WTC11 (cell line): ENCODE measurements around the gene AP3B2. TPM values are rescaled to one million over a fixed set of nuclear protein-coding genes. Genes with fewer than 3 reads are reported as not detected.
A peak's percentile ranks its signal among the peaks of the same experiment; 100 is the strongest.

Experiments used
- ATAC-seq: fragments of 200-7000 bp; cut with Tn5 transposase; 2 replicates; pipeline ENCODE4 v1.10.0; 2021; ENCODE audit warnings: mild to moderate bottlenecking, moderate library complexity
- CTCF ChIA-PET: fragments of 300-600 bp; sonication (Branson Sonifier 250); formaldehyde crosslinking; loops from one replicate; lab custom pipeline; 2021; ENCODE audit warnings: antibody characterized with exemption; lab: Charles Lee
- POLR2A ChIA-PET: fragments of 350-600 bp; sonication (Branson Sonifier 250); formaldehyde crosslinking; loops from one replicate; lab custom pipeline; 2021; ENCODE audit warnings: antibody characterized with exemption; lab: Charles Lee
- DNase-seq: peaks from one replicate; pipeline ENCODE4 v3.0.0; 2021; ENCODE audit warnings: low spot score
- H3K27ac Mint-ChIP-seq: 2 replicates; pipeline ENCODE4 v1.8.0; 2021; ENCODE audit warnings: mixed read lengths
- H3K27me3 Mint-ChIP-seq: 2 replicates; pipeline ENCODE4 v1.8.0; 2021; ENCODE audit warnings: low read depth, mild to moderate bottlenecking, moderate library complexity, mixed read lengths
- H3K36me3 Mint-ChIP-seq: 2 replicates; pipeline ENCODE4 v1.8.0; 2021; ENCODE audit warnings: mixed read lengths
- H3K4me1 Mint-ChIP-seq: 2 replicates; pipeline ENCODE4 v1.8.0; 2022; ENCODE audit warnings: mixed read lengths
- H3K4me3 Mint-ChIP-seq: 2 replicates; pipeline ENCODE4 v1.8.0; 2021; ENCODE audit warnings: mild to moderate bottlenecking, moderate library complexity, mixed read lengths
- H3K9me3 Mint-ChIP-seq: 2 replicates; pipeline ENCODE4 v1.8.0; 2021; ENCODE audit warnings: mixed read lengths
- CBFB ChIP-seq: sonication (generic); formaldehyde crosslinking; IDR thresholded peaks from 2 replicates; pipeline ENCODE4 v1.8.1; 2022; ENCODE audit warnings: mild to moderate bottlenecking, low read depth, missing genetic modification reagents
- CREM ChIP-seq: sonication (generic); formaldehyde crosslinking; IDR thresholded peaks from 2 replicates; pipeline ENCODE4 v1.8.1; 2022; ENCODE audit warnings: mild to moderate bottlenecking, missing genetic modification reagents, moderate library complexity
- EMX1 ChIP-seq: fragments of 250-450 bp; sonication (Bioruptor Pico); IDR thresholded peaks from 2 replicates; pipeline ENCODE4 v1.8.0; 2021; ENCODE audit warnings: mild to moderate bottlenecking
- ESRRA ChIP-seq: sonication (generic); formaldehyde crosslinking; IDR thresholded peaks from 2 replicates; pipeline ENCODE4 v1.8.1; 2022; ENCODE audit warnings: mild to moderate bottlenecking, missing genetic modification reagents, borderline replicate concordance
- ETV6 ChIP-seq: sonication (generic); formaldehyde crosslinking; IDR thresholded peaks from 2 replicates; pipeline ENCODE4 v1.8.1; 2022; ENCODE audit warnings: mild to moderate bottlenecking, missing genetic modification reagents
- FOXK1 ChIP-seq: sonication (generic); formaldehyde crosslinking; IDR thresholded peaks from 2 replicates; pipeline ENCODE4 v1.8.0; 2022; ENCODE audit warnings: mild to moderate bottlenecking, moderate library complexity, missing genetic modification reagents
- GABPB1 ChIP-seq: sonication (generic); formaldehyde crosslinking; IDR thresholded peaks from 2 replicates; pipeline ENCODE4 v1.8.1; 2023; ENCODE audit warnings: mild to moderate bottlenecking, missing genetic modification reagents
- JAZF1 ChIP-seq: fragments of 250-450 bp; sonication (Bioruptor Pico); IDR thresholded peaks from 2 replicates; pipeline ENCODE4 v1.9.0; 2021; ENCODE audit warnings: moderate library complexity, mild to moderate bottlenecking, inconsistent platforms
- NFE2L1 ChIP-seq: sonication (generic); formaldehyde crosslinking; IDR thresholded peaks from 2 replicates; pipeline ENCODE4 v1.8.1; 2023; ENCODE audit warnings: missing genetic modification reagents
- NR2C2 ChIP-seq: sonication (generic); formaldehyde crosslinking; IDR thresholded peaks from 2 replicates; pipeline ENCODE4 v1.8.0; 2022; ENCODE audit warnings: mild to moderate bottlenecking, missing genetic modification reagents
- NR3C1 ChIP-seq: sonication (generic); formaldehyde crosslinking; conservative IDR thresholded peaks from 2 replicates; pipeline ENCODE4 v1.8.1; 2023; ENCODE audit warnings: low read depth, mild to moderate bottlenecking, missing genetic modification reagents
- PRRX2 ChIP-seq: fragments of 250-450 bp; sonication (Bioruptor Pico); IDR thresholded peaks from 2 replicates; pipeline ENCODE4 v1.8.0; 2021; ENCODE audit warnings: mild to moderate bottlenecking
- SMAD3 ChIP-seq: sonication (generic); formaldehyde crosslinking; IDR thresholded peaks from 2 replicates; pipeline ENCODE4 v1.8.0; 2022; ENCODE audit warnings: missing genetic modification reagents, mild to moderate bottlenecking, borderline replicate concordance
- SMAD4 ChIP-seq: sonication (generic); formaldehyde crosslinking; IDR thresholded peaks from 2 replicates; pipeline ENCODE4 v1.8.0; 2022; ENCODE audit warnings: mild to moderate bottlenecking, missing genetic modification reagents
- SOX15 ChIP-seq: fragments of 250-450 bp; sonication (Bioruptor Pico); IDR thresholded peaks from 2 replicates; pipeline ENCODE4 v1.9.0; 2021; ENCODE audit warnings: mild to moderate bottlenecking
- ZNF121 ChIP-seq: sonication (generic); formaldehyde crosslinking; IDR thresholded peaks from 2 replicates; pipeline ENCODE4 v1.8.0; 2023; ENCODE audit warnings: missing genetic modification reagents
- total RNA-seq: library from RNA; stranded (reverse); gene quantifications from 3 replicates; pipeline ENCODE4 v1.2.3, GENCODE V29; 2021
- TF ChIP-seq, protein P1 (sequence below): fragments of 250-450 bp; sonication (Bioruptor Pico); IDR thresholded peaks from 2 replicates; pipeline ENCODE4 v1.9.0; 2021; ENCODE audit warnings: mild to moderate bottlenecking
- TF ChIP-seq, protein P2 (sequence below): sonication (generic); formaldehyde crosslinking; IDR thresholded peaks from 2 replicates; pipeline ENCODE4 v1.8.0; 2022; ENCODE audit warnings: mild to moderate bottlenecking, missing genetic modification reagents
- TF ChIP-seq, protein P3 (sequence below): sonication (generic); formaldehyde crosslinking; IDR thresholded peaks from 2 replicates; pipeline ENCODE4 v1.8.0; 2022; ENCODE audit warnings: mild to moderate bottlenecking, missing genetic modification reagents
- TF ChIP-seq, protein P4 (sequence below): sonication (generic); formaldehyde crosslinking; IDR thresholded peaks from 2 replicates; pipeline ENCODE4 v1.8.1; 2023; ENCODE audit warnings: mild to moderate bottlenecking, moderate library complexity, missing genetic modification reagents

The AP3B2 gene
- total RNA-seq, 1 experiment from 2014 or later: 17.7 TPM

DNA sequence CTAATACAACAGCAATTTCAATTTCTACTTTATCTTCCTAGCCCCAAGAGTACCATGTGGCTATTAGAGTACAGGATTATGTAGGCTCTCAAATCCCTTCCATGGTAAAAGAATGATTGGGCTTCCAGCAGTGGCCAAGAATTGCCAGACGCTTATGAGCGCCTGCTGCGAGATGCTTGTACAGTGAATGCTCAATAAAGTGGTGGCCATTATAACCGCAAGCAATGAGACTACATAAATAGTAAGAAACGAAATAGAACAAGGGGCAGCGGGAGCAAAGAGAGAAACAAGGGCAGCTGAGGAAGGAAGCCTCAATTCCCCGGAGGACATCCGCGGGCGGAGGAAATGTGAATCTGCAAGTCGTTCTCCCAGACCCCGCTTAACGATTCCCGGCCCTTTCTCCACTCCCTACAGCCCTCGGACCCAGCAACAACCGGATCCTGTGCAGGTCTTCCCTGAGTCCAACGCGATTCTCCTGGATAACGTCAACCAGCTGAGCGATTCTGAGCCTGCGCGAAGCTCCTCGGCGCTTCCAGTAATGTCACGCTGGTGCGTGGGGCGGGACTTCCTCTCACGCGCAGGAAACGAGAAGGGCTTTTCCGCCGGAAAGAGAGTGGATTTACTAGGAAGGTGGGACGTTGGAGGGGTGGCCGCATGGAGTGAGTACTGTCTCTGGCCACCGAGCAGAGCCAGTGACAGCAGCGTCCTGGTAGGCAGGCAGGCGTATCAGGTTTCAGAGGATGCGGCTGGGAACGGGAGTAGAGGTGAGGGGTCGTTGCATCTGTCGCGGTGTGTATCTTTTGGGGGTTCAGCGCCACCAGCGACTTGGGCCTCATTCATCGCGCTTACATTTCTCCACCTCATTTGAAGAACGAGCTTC lies 40.5 kb upstream of the AP3B2 start (continued):
- TF ChIP-seq CBFB (CRISPR knock-in tag): no peak
- no peak for TF ChIP-seq NFE2L1 (CRISPR knock-in tag)
- TF ChIP-seq SOX15 (CRISPR knock-in tag): no peak
- no peak for TF ChIP-seq JAZF1 (CRISPR knock-in tag)
- TF ChIP-seq ESRRA (CRISPR knock-in tag): no peak
- TF ChIP-seq, protein P1, sequence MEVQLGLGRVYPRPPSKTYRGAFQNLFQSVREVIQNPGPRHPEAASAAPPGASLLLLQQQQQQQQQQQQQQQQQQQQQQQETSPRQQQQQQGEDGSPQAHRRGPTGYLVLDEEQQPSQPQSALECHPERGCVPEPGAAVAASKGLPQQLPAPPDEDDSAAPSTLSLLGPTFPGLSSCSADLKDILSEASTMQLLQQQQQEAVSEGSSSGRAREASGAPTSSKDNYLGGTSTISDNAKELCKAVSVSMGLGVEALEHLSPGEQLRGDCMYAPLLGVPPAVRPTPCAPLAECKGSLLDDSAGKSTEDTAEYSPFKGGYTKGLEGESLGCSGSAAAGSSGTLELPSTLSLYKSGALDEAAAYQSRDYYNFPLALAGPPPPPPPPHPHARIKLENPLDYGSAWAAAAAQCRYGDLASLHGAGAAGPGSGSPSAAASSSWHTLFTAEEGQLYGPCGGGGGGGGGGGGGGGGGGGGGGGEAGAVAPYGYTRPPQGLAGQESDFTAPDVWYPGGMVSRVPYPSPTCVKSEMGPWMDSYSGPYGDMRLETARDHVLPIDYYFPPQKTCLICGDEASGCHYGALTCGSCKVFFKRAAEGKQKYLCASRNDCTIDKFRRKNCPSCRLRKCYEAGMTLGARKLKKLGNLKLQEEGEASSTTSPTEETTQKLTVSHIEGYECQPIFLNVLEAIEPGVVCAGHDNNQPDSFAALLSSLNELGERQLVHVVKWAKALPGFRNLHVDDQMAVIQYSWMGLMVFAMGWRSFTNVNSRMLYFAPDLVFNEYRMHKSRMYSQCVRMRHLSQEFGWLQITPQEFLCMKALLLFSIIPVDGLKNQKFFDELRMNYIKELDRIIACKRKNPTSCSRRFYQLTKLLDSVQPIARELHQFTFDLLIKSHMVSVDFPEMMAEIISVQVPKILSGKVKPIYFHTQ (CRISPR knock-in tag): no peak
- peak; percentile 26; the same call in 1 of the 2 replicates for TF ChIP-seq GABPB1
- TF ChIP-seq SMAD3: no peak
- TF ChIP-seq, all 79 proteins: peak for 13

DNA sequence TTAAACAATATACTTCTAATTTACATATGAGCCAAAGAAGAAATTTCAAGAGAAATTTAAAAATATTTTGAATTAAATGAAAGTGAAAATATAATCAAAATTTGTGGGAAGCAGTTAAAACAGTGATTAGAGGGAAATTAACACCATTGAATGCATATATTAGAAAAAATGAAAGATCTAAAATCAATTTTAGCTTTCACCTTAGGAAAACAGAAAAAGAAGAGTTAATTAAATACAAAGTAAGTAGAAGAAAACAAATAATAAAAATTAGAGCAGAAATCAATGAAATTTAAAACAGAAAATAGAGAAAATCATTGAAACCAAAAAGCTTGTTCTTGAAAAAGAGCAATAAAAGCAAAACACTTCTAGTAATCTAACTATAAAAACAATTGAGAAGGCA lies 38.6 kb upstream of the AP3B2 start:
- peaks cover 13% of the 10 kb centered on the region for H3K4me1 Mint-ChIP-seq
- peaks cover 8% of the 10 kb centered on the region for H3K36me3 Mint-ChIP-seq
- DNase-seq (no peak), ATAC-seq (no peak)
- CTCF ChIA-PET: no interaction called here
- H3K27me3 Mint-ChIP-seq: no peaks in the 10 kb centered on the region
- TF ChIP-seq, protein P2, sequence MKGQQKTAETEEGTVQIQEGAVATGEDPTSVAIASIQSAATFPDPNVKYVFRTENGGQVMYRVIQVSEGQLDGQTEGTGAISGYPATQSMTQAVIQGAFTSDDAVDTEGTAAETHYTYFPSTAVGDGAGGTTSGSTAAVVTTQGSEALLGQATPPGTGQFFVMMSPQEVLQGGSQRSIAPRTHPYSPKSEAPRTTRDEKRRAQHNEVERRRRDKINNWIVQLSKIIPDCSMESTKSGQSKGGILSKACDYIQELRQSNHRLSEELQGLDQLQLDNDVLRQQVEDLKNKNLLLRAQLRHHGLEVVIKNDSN (CRISPR knock-in tag): no peak
- no peak for TF ChIP-seq ZNF121 (CRISPR knock-in tag)
- no peak for TF ChIP-seq NR2C2 (CRISPR knock-in tag)
- TF ChIP-seq, protein P3, sequence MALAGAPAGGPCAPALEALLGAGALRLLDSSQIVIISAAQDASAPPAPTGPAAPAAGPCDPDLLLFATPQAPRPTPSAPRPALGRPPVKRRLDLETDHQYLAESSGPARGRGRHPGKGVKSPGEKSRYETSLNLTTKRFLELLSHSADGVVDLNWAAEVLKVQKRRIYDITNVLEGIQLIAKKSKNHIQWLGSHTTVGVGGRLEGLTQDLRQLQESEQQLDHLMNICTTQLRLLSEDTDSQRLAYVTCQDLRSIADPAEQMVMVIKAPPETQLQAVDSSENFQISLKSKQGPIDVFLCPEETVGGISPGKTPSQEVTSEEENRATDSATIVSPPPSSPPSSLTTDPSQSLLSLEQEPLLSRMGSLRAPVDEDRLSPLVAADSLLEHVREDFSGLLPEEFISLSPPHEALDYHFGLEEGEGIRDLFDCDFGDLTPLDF (CRISPR knock-in tag): no peak
- TF ChIP-seq FOXK1: no peak
- no peak for TF ChIP-seq PRRX2 (CRISPR knock-in tag)
- TF ChIP-seq SMAD4 (CRISPR knock-in tag): no peak
- TF ChIP-seq ETV6 (CRISPR knock-in tag): no peak
- TF ChIP-seq CREM (CRISPR knock-in tag): no peak
- no peak for TF ChIP-seq GABPB1
- no peak for TF ChIP-seq EMX1 (CRISPR knock-in tag)
- TF ChIP-seq, protein P1 (CRISPR knock-in tag): no peak
- TF ChIP-seq NR3C1 (CRISPR knock-in tag): no peak
- TF ChIP-seq, protein P4, sequence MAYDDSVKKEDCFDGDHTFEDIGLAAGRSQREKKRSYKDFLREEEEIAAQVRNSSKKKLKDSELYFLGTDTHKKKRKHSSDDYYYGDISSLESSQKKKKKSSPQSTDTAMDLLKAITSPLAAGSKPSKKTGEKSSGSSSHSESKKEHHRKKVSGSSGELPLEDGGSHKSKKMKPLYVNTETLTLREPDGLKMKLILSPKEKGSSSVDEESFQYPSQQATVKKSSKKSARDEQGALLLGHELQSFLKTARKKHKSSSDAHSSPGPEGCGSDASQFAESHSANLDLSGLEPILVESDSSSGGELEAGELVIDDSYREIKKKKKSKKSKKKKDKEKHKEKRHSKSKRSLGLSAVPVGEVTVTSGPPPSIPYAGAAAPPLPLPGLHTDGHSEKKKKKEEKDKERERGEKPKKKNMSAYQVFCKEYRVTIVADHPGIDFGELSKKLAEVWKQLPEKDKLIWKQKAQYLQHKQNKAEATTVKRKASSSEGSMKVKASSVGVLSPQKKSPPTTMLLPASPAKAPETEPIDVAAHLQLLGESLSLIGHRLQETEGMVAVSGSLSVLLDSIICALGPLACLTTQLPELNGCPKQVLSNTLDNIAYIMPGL (CRISPR knock-in tag): no peak
- POLR2A ChIA-PET: no interaction called here
- H3K9me3 Mint-ChIP-seq: no peaks in the 10 kb centered on the region
- no peak overlapping the region for H3K27ac Mint-ChIP-seq
- H3K4me3 Mint-ChIP-seq: no peak overlapping the region
